Neural progenitor cell (in vitro differentiated cells): ENCODE results near the gene TCERG1L.

Experiments
- CTCF ChIP-seq: fragments of 200-600 bp; sonication (generic); IDR thresholded peaks from 2 replicates; pipeline ENCODE4 v1.5.1; 2017; ENCODE audit warnings: antibody characterized with exemption, mild to moderate bottlenecking
- EZH2 ChIP-seq: fragments of 200-600 bp; sonication (generic); IDR thresholded peaks from 2 replicates; pipeline ENCODE4 v1.6.1; 2017; ENCODE audit warnings: antibody characterized with exemption, mild to moderate bottlenecking, moderate library complexity
- EZH2phosphoT487 ChIP-seq: fragments of 200-600 bp; sonication (generic); IDR thresholded peaks from 2 replicates; pipeline ENCODE4 v1.6.1; 2017; ENCODE audit warnings: antibody characterized with exemption

- no peak for TF ChIP-seq CTCF
- no peak for TF ChIP-seq EZH2
- no peak for TF ChIP-seq EZH2phosphoT487
Observed at GRCh38 chr10:131267814-131268095, 43.8 kb downstream of the TCERG1L start.
